BE2C (cell line): Measurements from ENCODE around the gene ADGRD2.

Experiments used
- DNase-seq: peaks from one replicate; pipeline ENCODE4 v3.0.0-alpha.2; 2020
- H3K27me3 ChIP-seq: fragments of 250-450 bp; sonication (Bioruptor Pico); 2 replicates; pipeline ENCODE4 v1.5.1; 2020; ENCODE audit warnings: mild to moderate bottlenecking
- H3K36me3 ChIP-seq: fragments of 250-450 bp; sonication (Bioruptor Pico); 2 replicates; pipeline ENCODE4 v1.5.1; 2020; ENCODE audit warnings: mild to moderate bottlenecking
- H3K4me1 ChIP-seq: fragments of 250-450 bp; sonication (Bioruptor Pico); 2 replicates; pipeline ENCODE4 v1.5.1; 2020
- H3K4me3 ChIP-seq: 2 replicates; pipeline ENCODE4 v1.5.1; 2011; ENCODE audit warnings: low read depth, low read length
- H3K9me3 ChIP-seq: fragments of 250-450 bp; sonication (Bioruptor Pico); 2 replicates; pipeline ENCODE4 v1.5.1; 2020
- CTCF ChIP-seq: IDR thresholded peaks from 2 replicates; pipeline ENCODE4 v1.5.1; 2012; ENCODE audit warnings: mild to moderate bottlenecking, low read depth, low read length

The ADGRD2 gene

GRCh38 chr9:124482431-124483031, 32.3 kb downstream of the ADGRD2 start:
- peak; percentile 32 for DNase-seq
- Histone ChIP-seq H3K4me1 (peaks cover 10% of the 10 kb centered on the region), H3K27me3 (no peaks in the 10 kb centered on the region; the same call in 1 of the 2 replicates), H3K9me3 (no peaks in the 10 kb centered on the region), H3K36me3 (no peaks in the 10 kb centered on the region), H3K4me3 (peak overlapping the region; percentile 34)
- no peak for TF ChIP-seq CTCF

- Histone ChIP-seq H3K4me1 (peaks cover 5% of the 10 kb centered on the region), H3K36me3 (no peaks in the 10 kb centered on the region), H3K27me3 (no peaks in the 10 kb centered on the region), H3K4me3 (no peak overlapping the region), H3K9me3 (no peaks in the 10 kb centered on the region)
- no peak for TF ChIP-seq CTCF
- no peak for DNase-seq
Observed at GRCh38 chr9:124483481-124483880, 33.2 kb downstream of the ADGRD2 start.

GRCh38 chr9:124485201-124485600, 35.0 kb downstream of the ADGRD2 start:
- no peak for TF ChIP-seq CTCF
- H3K36me3 ChIP-seq: no peaks in the 10 kb centered on the region
- no peaks in the 10 kb centered on the region for H3K27me3 ChIP-seq
- no peak for DNase-seq
- no peaks in the 10 kb centered on the region for H3K9me3 ChIP-seq
- H3K4me3 ChIP-seq: no peak overlapping the region
- no peaks in the 10 kb centered on the region; the same call in 1 of the 2 replicates for H3K4me1 ChIP-seq

- DNase-seq: no peak
- Histone ChIP-seq H3K27me3 (no peaks in the 10 kb centered on the region), H3K9me3 (no peaks in the 10 kb centered on the region), H3K4me3 (no peak overlapping the region), H3K4me1 (no peaks in the 10 kb centered on the region; the same call in 1 of the 2 replicates), H3K36me3 (no peaks in the 10 kb centered on the region)
- TF ChIP-seq CTCF: no peak
Observed at GRCh38 chr9:124485936-124486335, 35.7 kb downstream of the ADGRD2 start.

- Histone ChIP-seq H3K36me3 (no peaks in the 10 kb centered on the region), H3K4me3 (no peak overlapping the region), H3K4me1 (no peaks in the 10 kb centered on the region; the same call in 1 of the 2 replicates), H3K9me3 (no peaks in the 10 kb centered on the region), H3K27me3 (no peaks in the 10 kb centered on the region)
- no peak for TF ChIP-seq CTCF
- no peak for DNase-seq
Observed at GRCh38 chr9:124486778-124487259, 36.6 kb downstream of the ADGRD2 start.
